DND-41 (cell line): ENCODE measurements around the gene RPS6KA6.
"Not testable (repeated sequence)": the region's sequence is repeated elsewhere in the genome, so short reads cannot be mapped to it uniquely, and the experiment has no call there.

Experiments
- ATAC-seq: fragments of 200-7000 bp; cut with Tn5 transposase; 3 replicates; pipeline ENCODE4 v1.9.1; 2021; ENCODE audit warnings: low read depth; ENCODE audit not compliant: insufficient read depth
- DNase-seq: peaks from one replicate; pipeline ENCODE4 v3.0.0-alpha.2; 2020
- H2AFZ ChIP-seq: 2 replicates; pipeline ENCODE4 v1.6.0; 2012; ENCODE audit warnings: low read depth, low read length
- H3K27ac ChIP-seq: 2 replicates; pipeline ENCODE4 v1.5.1; 2012; ENCODE audit warnings: low read length, inconsistent platforms
- H3K27me3 ChIP-seq: fragments of 200-600 bp; sonication (generic); 2 replicates; pipeline ENCODE4 v1.6.0; 2012; ENCODE audit warnings: low read length, mild to moderate bottlenecking, inconsistent platforms; ENCODE audit not compliant: insufficient read depth, poor library complexity
- H3K36me3 ChIP-seq: 2 replicates; pipeline ENCODE4 v1.5.1; 2012; ENCODE audit warnings: low read length, inconsistent platforms; ENCODE audit not compliant: insufficient read depth
- H3K4me1 ChIP-seq: 2 replicates; pipeline ENCODE4 v1.5.1; 2012; ENCODE audit warnings: mild to moderate bottlenecking, low read length; ENCODE audit not compliant: insufficient read depth
- H3K4me2 ChIP-seq: 2 replicates; pipeline ENCODE4 v1.6.0; 2012; ENCODE audit warnings: mild to moderate bottlenecking, moderate library complexity, low read length, inconsistent platforms; ENCODE audit not compliant: insufficient read depth
- H3K4me3 ChIP-seq, 2 experiments: fragments of 200-600 bp in 1 of 2; shearing (Covaris generic) in 1 of 2; 2 replicates each; pipeline ENCODE4 v1.5.1; 2012 to 2016; ENCODE audit warnings: inconsistent platforms in 2 of 2, low read length in 2 of 2, mild to moderate bottlenecking in 2 of 2, low read depth in 1 of 2, moderate library complexity in 1 of 2
- H3K79me2 ChIP-seq: 2 replicates; pipeline ENCODE4 v1.6.0; 2012; ENCODE audit warnings: low read length, inconsistent platforms; ENCODE audit not compliant: insufficient read depth
- H3K9ac ChIP-seq: 2 replicates; pipeline ENCODE4 v1.6.0; 2012; ENCODE audit warnings: low read depth, mild to moderate bottlenecking, inconsistent platforms, low read length, moderate library complexity
- H3K9me3 ChIP-seq: 2 replicates; pipeline ENCODE4 v1.5.1; 2012; ENCODE audit warnings: low read length, moderate library complexity, mild to moderate bottlenecking, inconsistent platforms; ENCODE audit not compliant: insufficient read depth, severe bottlenecking
- H4K20me1 ChIP-seq: 2 replicates; pipeline ENCODE4 v1.6.0; 2012; ENCODE audit warnings: low read length; ENCODE audit not compliant: insufficient read depth
- EZH2 ChIP-seq: IDR thresholded peaks from 3 replicates; pipeline ENCODE4 v1.6.1; 2012; ENCODE audit warnings: borderline replicate concordance, low read depth, mild to moderate bottlenecking, moderate library complexity, low read length, inconsistent platforms; ENCODE audit not compliant: severe bottlenecking
- TF ChIP-seq, protein P1 (sequence below): IDR thresholded peaks from 2 replicates; pipeline ENCODE4 v1.5.1; 2012; ENCODE audit warnings: borderline replicate concordance, low read length, moderate library complexity, mild to moderate bottlenecking; ENCODE audit not compliant: poor library complexity, severe bottlenecking; ENCODE audit errors: extremely low read depth

Gene RPS6KA6

DNA sequence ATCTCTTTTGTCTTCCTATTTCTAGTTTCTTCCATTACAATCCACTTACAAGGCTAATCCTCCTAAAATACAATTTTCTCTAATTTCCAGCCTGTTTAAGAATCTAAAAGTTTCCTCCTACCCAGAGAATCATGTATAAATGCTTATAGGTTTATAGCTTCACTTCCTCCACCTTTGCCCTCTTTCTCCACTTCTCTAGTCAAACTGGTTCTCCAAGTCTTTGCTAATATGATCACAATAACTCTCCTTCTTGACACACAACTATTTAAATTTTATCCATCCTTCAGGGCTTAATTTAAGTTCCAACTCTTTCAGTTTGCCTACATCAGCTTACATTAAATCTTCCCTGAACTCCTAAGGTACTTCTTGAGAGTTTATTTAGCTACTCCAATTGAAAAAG lies 69.2 kb downstream of the RPS6KA6 start:
- no peak for TF ChIP-seq EZH2
- TF ChIP-seq, protein P1, sequence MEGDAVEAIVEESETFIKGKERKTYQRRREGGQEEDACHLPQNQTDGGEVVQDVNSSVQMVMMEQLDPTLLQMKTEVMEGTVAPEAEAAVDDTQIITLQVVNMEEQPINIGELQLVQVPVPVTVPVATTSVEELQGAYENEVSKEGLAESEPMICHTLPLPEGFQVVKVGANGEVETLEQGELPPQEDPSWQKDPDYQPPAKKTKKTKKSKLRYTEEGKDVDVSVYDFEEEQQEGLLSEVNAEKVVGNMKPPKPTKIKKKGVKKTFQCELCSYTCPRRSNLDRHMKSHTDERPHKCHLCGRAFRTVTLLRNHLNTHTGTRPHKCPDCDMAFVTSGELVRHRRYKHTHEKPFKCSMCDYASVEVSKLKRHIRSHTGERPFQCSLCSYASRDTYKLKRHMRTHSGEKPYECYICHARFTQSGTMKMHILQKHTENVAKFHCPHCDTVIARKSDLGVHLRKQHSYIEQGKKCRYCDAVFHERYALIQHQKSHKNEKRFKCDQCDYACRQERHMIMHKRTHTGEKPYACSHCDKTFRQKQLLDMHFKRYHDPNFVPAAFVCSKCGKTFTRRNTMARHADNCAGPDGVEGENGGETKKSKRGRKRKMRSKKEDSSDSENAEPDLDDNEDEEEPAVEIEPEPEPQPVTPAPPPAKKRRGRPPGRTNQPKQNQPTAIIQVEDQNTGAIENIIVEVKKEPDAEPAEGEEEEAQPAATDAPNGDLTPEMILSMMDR = no peak
- H3K9me3 ChIP-seq = no peaks in the 10 kb centered on the region

DNA sequence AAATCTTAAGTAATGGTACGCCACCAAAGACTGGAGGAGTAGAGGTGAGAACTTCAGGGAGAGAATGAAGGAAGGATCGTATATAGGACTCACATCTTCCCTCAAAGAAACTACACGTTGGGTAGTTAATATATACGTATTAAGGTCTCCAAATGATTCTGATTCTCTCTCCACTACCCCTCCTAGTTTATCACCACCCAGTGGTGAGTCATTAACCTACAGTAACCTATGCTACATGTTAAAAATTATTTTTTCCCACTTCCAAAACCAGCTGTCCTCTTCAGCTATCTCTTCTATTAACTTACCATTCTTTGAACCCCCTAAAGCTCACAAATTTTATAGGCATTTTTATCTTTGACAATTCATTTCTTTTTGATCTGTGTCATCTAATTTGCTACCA lies 69.7 kb downstream of the RPS6KA6 start:
- Histone ChIP-seq H4K20me1 (no peaks in the 10 kb centered on the region), H3K79me2 (no peaks in the 10 kb centered on the region), H3K27me3 (no peaks in the 10 kb centered on the region), H3K4me1 (no peaks in the 10 kb centered on the region), H3K4me2 (no peak overlapping the region), H3K4me3 (no peak overlapping the region), H3K27ac (no peak overlapping the region), H3K9ac (no peak overlapping the region), H3K9me3 (no peaks in the 10 kb centered on the region), H2AFZ (no peak overlapping the region), H3K36me3 (no peaks in the 10 kb centered on the region)
- TF ChIP-seq, protein P1 = no peak
- no peak for TF ChIP-seq EZH2
- no peak for ATAC-seq
- no peak for DNase-seq

More for the DNA sequence above, 69.2 kb downstream of the RPS6KA6 start:
- Histone ChIP-seq H2AFZ (no peak overlapping the region), H3K9ac (no peak overlapping the region), H3K27me3 (no peaks in the 10 kb centered on the region), H3K36me3 (no peaks in the 10 kb centered on the region), H3K4me2 (no peak overlapping the region), H3K4me3 (no peak overlapping the region), H3K27ac (no peak overlapping the region), H4K20me1 (no peaks in the 10 kb centered on the region), H3K79me2 (no peaks in the 10 kb centered on the region), H3K4me1 (no peaks in the 10 kb centered on the region)
- ATAC-seq = no peak
- DNase-seq = no peak

DNA sequence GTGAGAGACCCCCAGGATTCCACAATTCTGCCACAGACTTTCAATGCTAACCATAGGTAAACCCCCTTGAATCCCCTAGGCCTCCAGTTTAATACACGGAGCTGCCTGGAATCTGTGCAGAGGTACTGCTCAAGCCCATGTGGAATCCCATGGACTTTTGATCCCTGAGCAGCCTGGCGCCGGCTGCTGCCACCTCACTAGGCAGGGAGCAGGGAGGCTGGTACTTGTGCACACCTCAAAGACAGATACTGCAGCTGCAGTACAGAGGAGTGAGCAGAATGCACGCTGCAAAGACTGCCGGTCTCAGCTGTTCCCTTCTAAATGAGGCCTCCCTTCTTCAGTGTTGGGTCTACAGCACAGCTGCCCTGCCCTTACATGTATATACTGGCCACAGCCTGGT lies 79.4 kb downstream of the RPS6KA6 start:
- no peaks in the 10 kb centered on the region for H3K36me3 ChIP-seq
- no peak overlapping the region for H3K4me2 ChIP-seq
- H3K27me3 ChIP-seq = no peaks in the 10 kb centered on the region
- H3K79me2 ChIP-seq = no peaks in the 10 kb centered on the region
- DNase-seq (no peak), ATAC-seq (no peak)
- H3K27ac ChIP-seq = no peak overlapping the region
- H3K4me3 ChIP-seq = no peak overlapping the region
- no peaks in the 10 kb centered on the region for H3K9me3 ChIP-seq
- no peaks in the 10 kb centered on the region for H3K4me1 ChIP-seq
- no peak for TF ChIP-seq EZH2
- TF ChIP-seq, protein P1 = no peak
- H4K20me1 ChIP-seq = no peaks in the 10 kb centered on the region
- no peak overlapping the region for H3K9ac ChIP-seq
- no peak overlapping the region for H2AFZ ChIP-seq

DNA sequence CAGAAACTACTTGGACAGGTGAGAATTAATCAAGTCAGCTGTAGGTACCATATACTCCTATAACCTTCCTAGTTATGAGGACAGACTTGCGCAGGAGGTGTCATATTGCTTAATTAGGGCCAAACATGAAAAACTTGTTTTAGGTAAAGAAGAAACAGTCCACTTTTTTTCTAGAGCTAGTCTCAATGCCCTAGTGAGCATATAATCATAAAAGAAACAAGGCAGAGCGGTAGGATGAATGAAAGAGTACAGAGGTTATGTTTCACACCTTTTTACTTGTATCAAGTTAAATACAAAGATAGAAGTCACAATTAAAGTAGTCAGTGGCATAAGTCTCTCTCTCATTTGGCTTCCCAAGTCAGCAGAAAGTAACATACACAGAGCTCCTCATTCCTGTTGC lies 88.9 kb downstream of the RPS6KA6 start:
- H3K27me3 ChIP-seq = no peaks in the 10 kb centered on the region
- no peak for DNase-seq
- TF ChIP-seq, protein P1 = no peak
- no peak for TF ChIP-seq EZH2
- no peaks in the 10 kb centered on the region for H4K20me1 ChIP-seq
- H3K9ac ChIP-seq = no peak overlapping the region
- H3K4me1 ChIP-seq = no peaks in the 10 kb centered on the region
- no peak overlapping the region for H3K27ac ChIP-seq
- H3K79me2 ChIP-seq = no peaks in the 10 kb centered on the region
- H3K4me2 ChIP-seq = no peak overlapping the region
- H3K9me3 ChIP-seq = no peaks in the 10 kb centered on the region
- no peaks in the 10 kb centered on the region for H3K36me3 ChIP-seq
- H3K4me3 ChIP-seq = no peak overlapping the region
- H2AFZ ChIP-seq = no peak overlapping the region
- ATAC-seq = no peak

DNA sequence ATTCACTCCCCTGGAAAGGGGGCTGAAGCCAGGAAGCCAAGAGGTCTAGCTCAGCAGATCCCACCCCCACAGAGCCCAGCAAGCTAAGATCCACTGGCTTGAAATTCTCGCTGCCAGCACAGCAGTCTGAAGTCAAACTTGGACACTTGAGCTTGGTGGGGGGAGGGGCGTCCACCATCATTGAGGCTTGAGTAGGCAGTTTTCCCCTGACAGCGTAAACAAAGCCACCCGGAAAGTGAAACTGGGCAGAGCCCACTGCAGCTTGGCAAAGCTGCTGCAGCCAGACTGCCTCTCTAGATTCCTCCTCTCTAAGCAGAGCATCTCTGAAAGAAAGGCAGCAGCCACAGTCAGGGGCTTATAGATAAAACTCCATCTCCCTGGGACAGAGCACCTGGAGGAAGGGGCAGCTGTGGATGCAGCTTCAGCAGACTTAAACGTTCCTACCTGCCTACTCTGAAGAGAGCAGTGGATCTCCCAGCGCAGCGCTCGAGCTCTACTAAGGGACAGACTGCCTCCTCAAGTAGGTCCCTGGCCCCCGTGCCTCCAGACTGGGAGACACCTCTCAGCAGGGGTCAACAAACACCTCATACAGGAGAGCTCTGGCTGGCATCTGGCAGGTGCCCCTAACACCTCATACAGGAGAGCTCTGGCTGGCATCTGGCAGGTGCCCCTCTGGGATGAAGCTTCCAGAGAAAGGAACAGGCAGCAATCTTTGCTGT lies 108.4 kb downstream of the RPS6KA6 start:
- not testable (repeated sequence) for H2AFZ ChIP-seq, ATAC-seq, H3K4me1 ChIP-seq, H4K20me1 ChIP-seq, H3K4me3 ChIP-seq, H3K36me3 ChIP-seq, H3K27ac ChIP-seq, H3K4me2 ChIP-seq, H3K9me3 ChIP-seq, H3K79me2 ChIP-seq, H3K9ac ChIP-seq, H3K27me3 ChIP-seq, DNase-seq
